Duodenal mucosa (tissue), 2 donors: ENCODE measurements around the gene FARP1.

Source experiments
- H3K27ac ChIP-seq: one replicate; pipeline ENCODE4 v1.7.0; 2013; ENCODE audit warnings: low read depth, low read length
- H3K27me3 ChIP-seq, 2 donors: one replicate each; pipeline ENCODE4 v1.7.0; 2013; ENCODE audit warnings: low read length in 2 of 2, control low read depth in 1 of 2; ENCODE audit not compliant: insufficient read depth in 2 of 2, control insufficient read depth in 1 of 2
- H3K36me3 ChIP-seq, 2 donors: one replicate each; pipeline ENCODE4 v1.7.0; 2013; ENCODE audit warnings: low read length in 2 of 2, control low read depth in 1 of 2; ENCODE audit not compliant: insufficient read depth in 2 of 2, control insufficient read depth in 1 of 2
- H3K4me1 ChIP-seq, 2 donors: one replicate each; pipeline ENCODE4 v1.7.0; 2013; ENCODE audit warnings: low read length in 2 of 2, control low read depth in 1 of 2; ENCODE audit not compliant: insufficient read depth in 2 of 2, control insufficient read depth in 1 of 2
- H3K4me3 ChIP-seq, 2 donors: one replicate each; pipeline ENCODE4 v1.7.0; 2013; ENCODE audit warnings: low read length in 2 of 2, low read depth in 1 of 2
- H3K9ac ChIP-seq, 2 donors: one replicate each; pipeline ENCODE4 v1.7.0; 2013; ENCODE audit warnings: low read length in 2 of 2, low read depth in 1 of 2
- H3K9me3 ChIP-seq, 2 donors: one replicate each; pipeline ENCODE4 v1.7.0; 2013; ENCODE audit warnings: low read length in 2 of 2, control low read depth in 1 of 2; ENCODE audit not compliant: control insufficient read depth in 1 of 2

FARP1 gene

GRCh38 chr13:98105929-98106336 lies 37.0 kb upstream of the FARP1 start:
- Histone ChIP-seq H3K36me3 (no peaks in the 10 kb centered on the region), H3K27me3 (no peaks in the 10 kb centered on the region), H3K27ac (no peak overlapping the region), H3K4me3 (no peak overlapping the region), H3K9me3 (no peaks in the 10 kb centered on the region), H3K9ac (no peak overlapping the region), H3K4me1 (no peaks in the 10 kb centered on the region)

DNA sequence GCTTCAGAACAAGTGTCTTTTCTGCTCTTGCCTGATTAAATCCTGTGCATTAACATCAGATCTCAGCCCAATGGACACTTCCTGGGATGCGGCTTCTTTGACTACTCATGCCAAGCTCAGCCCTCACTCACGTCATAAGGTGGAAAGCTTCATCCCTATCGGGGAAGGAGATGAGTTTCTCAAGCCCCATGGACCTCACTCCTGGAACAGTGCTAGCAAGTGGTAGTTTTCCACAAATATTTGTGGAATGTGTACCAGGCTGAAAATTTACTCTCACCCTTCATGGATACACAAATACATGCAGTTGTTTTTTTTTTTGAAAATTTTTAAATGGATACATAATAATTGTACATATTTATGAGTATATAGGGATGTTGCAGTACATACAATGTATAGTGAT lies 34.6 kb upstream of the FARP1 start:
- H3K27me3 ChIP-seq, result no peaks in the 10 kb centered on the region
- no peaks in the 10 kb centered on the region for H3K36me3 ChIP-seq
- no peak overlapping the region for H3K27ac ChIP-seq
- no peaks in the 10 kb centered on the region for H3K9me3 ChIP-seq
- H3K4me3 ChIP-seq, result no peak overlapping the region
- H3K4me1 ChIP-seq, result no peaks in the 10 kb centered on the region
- H3K9ac ChIP-seq, result no peak overlapping the region

DNA sequence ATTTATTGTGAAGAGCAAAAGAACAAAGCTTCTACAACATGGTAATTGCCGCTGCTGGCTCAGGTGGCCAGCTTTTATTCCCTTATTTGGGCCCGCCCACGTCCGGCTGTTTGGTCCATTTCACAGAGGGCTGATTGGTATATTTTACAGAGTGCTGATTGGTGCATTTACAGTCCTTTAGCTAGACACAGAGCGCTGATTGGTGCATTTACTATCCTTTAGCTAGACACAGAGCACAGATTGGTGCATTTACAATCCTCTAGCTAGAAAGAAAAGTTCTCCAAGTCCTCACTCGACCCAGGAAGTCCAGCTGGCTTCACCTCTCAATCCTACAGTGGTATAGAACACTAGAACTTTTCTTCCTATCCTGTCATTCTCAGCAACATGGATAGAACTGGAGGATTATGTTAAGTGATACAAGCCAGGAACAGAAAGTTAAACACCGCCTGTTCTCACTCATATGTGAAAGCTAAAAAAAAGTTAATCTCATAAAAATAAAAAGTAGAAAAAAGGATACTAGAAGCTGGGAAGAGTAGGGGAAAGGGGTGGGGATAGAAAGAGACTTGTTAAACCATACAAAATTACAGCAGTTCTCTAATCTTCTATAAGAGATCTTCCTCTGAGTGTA lies 33.6 kb upstream of the FARP1 start:
- H3K27me3 ChIP-seq, result no peaks in the 10 kb centered on the region
- no peak overlapping the region for H3K4me3 ChIP-seq
- no peaks in the 10 kb centered on the region for H3K4me1 ChIP-seq
- no peaks in the 10 kb centered on the region for H3K36me3 ChIP-seq
- H3K27ac ChIP-seq, result no peak overlapping the region
- H3K9ac ChIP-seq, result no peak overlapping the region
- H3K9me3 ChIP-seq, result no peaks in the 10 kb centered on the region

DNA sequence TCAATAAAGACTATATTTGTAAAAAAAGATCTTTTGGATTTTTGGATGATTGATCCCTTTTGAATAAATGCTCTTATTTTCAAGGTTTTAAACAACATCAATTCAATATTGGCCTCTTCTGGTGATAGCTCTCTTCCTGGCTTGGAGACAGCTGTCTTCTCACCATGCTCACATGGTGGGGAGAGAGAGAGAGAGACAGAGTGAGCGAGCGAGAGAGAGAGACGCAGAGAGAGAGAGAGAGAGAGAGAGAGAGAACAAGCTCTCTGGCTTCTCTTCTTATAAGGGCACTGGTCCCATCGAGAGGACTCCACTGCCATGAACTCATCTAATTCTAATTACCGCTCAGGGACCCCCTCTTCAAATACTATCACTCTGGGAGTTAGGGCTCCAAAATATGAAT lies 32.1 kb upstream of the FARP1 start:
- H3K36me3 ChIP-seq, result no peaks in the 10 kb centered on the region
- no peak overlapping the region for H3K27ac ChIP-seq
- H3K9me3 ChIP-seq, result no peaks in the 10 kb centered on the region
- no peaks in the 10 kb centered on the region for H3K27me3 ChIP-seq
- no peaks in the 10 kb centered on the region for H3K4me1 ChIP-seq
- H3K9ac ChIP-seq, result no peak overlapping the region
- H3K4me3 ChIP-seq, result no peak overlapping the region

DNA sequence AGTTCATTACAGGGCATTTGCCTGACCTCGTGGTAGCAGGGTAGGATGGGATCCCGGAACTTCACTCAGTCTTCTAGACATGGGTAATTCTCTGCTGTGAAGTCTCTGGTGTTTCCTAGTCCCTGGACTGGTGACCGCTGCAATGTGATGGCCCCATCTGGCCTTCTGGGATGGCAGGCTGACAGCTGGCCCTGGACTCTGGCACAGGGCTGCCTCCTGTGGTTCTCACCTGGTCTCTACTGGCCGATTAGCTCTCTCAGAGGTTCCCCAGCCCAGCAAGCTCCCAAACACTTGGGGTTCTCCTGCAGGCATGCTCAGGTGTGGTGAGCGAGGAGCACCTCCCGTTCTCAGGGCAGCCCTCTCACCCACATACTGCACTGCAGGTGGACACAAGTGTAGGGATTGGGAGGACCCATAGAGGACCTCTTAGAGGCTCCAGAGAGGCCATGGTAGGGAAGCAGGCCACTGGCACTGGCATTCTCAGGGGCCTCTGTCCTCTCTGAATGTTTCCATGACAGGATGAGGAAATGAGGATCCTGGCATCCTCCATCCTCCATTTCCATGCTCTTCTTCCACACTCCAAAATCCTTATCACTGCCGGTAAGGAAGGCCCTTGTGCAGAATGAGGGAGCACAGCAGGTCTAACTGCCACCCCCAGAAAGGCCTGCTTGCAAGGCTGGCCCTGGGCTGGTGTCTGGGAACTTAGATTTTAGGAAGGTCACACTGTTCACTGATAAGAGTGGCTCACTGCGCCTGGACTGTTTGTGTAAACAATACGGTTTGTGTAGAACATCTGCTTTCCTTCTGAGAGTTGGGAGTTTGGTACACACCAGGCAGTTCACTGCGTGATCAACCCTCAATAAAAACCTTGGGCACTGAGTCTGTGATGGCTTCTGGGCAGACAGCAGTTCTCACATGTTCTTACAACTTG lies 31.5 kb upstream of the FARP1 start:
- Histone ChIP-seq H3K9ac (no peak overlapping the region), H3K36me3 (no peaks in the 10 kb centered on the region), H3K9me3 (no peaks in the 10 kb centered on the region), H3K27ac (no peak overlapping the region), H3K27me3 (no peaks in the 10 kb centered on the region), H3K4me1 (no peaks in the 10 kb centered on the region), H3K4me3 (no peak overlapping the region)

DNA sequence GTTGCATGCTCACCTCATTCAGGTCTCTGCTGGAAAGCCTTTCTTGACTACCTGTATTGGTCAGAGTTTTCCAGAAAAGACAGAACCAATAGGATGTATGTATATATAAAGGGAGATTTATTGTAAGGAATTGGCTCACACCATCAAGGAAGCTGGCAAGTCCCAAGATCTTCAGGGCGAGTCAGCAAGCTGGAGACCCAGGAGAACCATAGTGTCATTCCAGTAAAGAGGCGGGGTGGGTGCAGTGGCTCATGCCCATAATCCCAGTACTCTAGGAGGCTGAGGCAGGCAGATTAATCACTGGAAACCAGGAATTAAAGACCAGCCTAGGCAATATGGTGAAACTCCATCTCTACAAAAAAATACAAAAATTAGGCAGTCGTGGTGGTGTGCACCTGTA lies 30.4 kb upstream of the FARP1 start:
- H3K4me1 ChIP-seq, result no peaks in the 10 kb centered on the region
- no peak overlapping the region for H3K9ac ChIP-seq
- no peaks in the 10 kb centered on the region for H3K9me3 ChIP-seq
- H3K36me3 ChIP-seq, result no peaks in the 10 kb centered on the region
- H3K27ac ChIP-seq, result no peak overlapping the region
- no peak overlapping the region for H3K4me3 ChIP-seq
- H3K27me3 ChIP-seq, result no peaks in the 10 kb centered on the region

- Histone ChIP-seq H3K27ac (no peak overlapping the region), H3K9me3 (peaks cover 0 to 6% of the 10 kb centered on the region in 2 donors)
Observed at GRCh38 chr13:98118865-98119264, 24.0 kb upstream of the FARP1 start.

DNA sequence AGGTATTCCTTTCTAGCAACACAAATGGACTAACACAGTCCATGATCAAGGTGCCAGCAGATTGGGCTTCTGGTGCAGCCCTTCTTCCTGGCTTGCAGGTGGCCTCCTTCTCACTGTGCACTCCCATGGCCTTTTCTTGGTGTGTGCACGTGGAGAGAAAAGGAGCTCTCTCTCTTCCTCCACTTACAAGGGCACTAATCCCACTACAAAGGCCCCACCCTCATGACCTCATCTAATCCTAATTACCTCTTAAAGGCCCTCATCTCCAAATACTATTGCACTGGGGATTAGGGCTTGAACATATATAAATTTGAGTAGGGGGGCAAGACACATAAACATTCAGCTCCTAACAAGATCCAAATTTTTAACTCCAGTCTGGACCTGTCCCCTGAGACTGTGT lies 19.7 kb upstream of the FARP1 start:
- Histone ChIP-seq H3K27ac (no peak overlapping the region), H3K36me3 (no peaks in the 10 kb centered on the region), H3K27me3 (no peaks in the 10 kb centered on the region), H3K9ac (no peak overlapping the region), H3K9me3 (peaks cover 0 to 6% of the 10 kb centered on the region in 2 donors), H3K4me3 (no peak overlapping the region), H3K4me1 (no peaks in the 10 kb centered on the region)

More at GRCh38 chr13:98118865-98119264, 24.0 kb upstream of the FARP1 start:
- no peaks in the 10 kb centered on the region for H3K4me1 ChIP-seq
- H3K9ac ChIP-seq, result no peak overlapping the region
- no peaks in the 10 kb centered on the region for H3K36me3 ChIP-seq
- H3K4me3 ChIP-seq, result no peak overlapping the region
- no peaks in the 10 kb centered on the region for H3K27me3 ChIP-seq

DNA sequence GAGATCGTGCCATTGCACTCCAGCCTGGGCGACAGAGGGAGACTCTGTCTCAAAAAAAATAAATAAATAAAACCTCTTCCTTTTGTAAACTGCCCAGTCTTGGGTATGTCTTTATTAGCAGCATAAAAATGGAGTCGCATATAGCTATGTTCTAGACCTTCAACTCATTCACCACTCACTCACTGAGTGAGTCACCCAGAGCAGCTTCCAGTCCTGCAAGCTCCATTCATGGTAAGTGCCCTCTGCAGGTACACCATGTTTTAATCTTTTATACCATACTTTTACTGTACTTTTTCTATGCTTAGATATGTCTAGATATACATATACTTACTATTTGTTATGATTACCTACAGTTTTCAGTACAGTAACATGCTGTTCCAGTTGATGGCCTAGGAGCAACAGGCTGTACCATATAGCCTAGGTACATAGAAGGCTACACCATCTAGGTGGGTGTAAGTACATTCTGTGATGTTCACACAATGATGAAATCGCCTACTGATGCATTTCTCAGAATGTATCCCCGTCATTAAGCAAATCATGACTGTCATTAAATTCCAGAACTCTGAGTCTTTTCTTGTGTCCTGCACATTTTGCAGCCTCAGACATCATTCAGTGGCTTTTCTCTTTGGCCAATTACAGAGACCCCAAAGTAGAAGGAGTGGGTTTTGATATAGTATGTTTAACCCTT lies 13.7 kb upstream of the FARP1 start:
- Histone ChIP-seq H3K27ac (no peak overlapping the region), H3K27me3 (peaks cover 0 to 2% of the 10 kb centered on the region in 2 donors), H3K9me3 (no peaks in the 10 kb centered on the region), H3K4me3 (no peak overlapping the region), H3K9ac (no peak overlapping the region), H3K36me3 (no peaks in the 10 kb centered on the region), H3K4me1 (no peaks in the 10 kb centered on the region)

DNA sequence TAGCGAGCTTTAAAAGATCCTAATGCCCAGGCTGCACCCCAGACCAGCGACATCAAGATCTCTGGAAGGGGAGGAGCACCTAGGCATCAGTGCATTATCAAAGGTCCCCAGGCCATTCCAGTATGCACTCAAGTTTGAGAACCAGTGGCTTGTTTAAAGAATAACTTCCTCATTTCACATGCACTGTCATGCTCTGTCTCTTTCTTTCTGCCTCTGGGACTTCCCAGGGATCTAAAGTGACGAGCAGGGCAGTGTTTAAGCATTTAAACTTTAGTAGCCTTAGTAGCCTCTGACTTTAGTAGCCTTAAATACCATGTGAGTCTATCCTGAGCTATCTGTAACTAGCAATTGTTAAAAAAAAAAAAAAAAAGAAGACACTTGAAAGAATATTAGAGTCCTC lies 8.9 kb upstream of the FARP1 start:
- H3K9me3 ChIP-seq, result no peaks in the 10 kb centered on the region
- no peaks in the 10 kb centered on the region for H3K36me3 ChIP-seq
- H3K4me1 ChIP-seq, result no peaks in the 10 kb centered on the region
- peaks cover 0 to 2% of the 10 kb centered on the region in 2 donors for H3K27me3 ChIP-seq
- no peak overlapping the region for H3K9ac ChIP-seq
- no peak overlapping the region for H3K27ac ChIP-seq
- H3K4me3 ChIP-seq, result no peak overlapping the region
